ENCODE measurements around the gene SERPINA9.

Gene SERPINA9

GRCh38 chr14:94491511-94491910 lies 15.5 kb upstream of the SERPINA9 start:
- no peak for DNase-seq (ENCODE audit: low read depth)
- TF ChIP-seq CTCF (IDR thresholded peaks at IDR 0.05; ENCODE audit: insufficient read depth, low read depth, low read length, missing control alignments) = no peak
- no peak overlapping the region for H3K4me3 ChIP-seq (ENCODE audit: low read depth, low read length)

- DNase-seq (ENCODE audit: low read depth) = no peak
- no peak for TF ChIP-seq CTCF (IDR thresholded peaks at IDR 0.05; ENCODE audit: insufficient read depth, low read depth, low read length, missing control alignments)
- no peak overlapping the region for H3K4me3 ChIP-seq (ENCODE audit: low read depth, low read length)
Measured at GRCh38 chr14:94489336-94489735, 13.3 kb upstream of the SERPINA9 start.

GRCh38 chr14:94486883-94487282 lies 10.9 kb upstream of the SERPINA9 start:
- no peak overlapping the region for H3K4me3 ChIP-seq (ENCODE audit: low read depth, low read length)
- DNase-seq (ENCODE audit: low read depth) = no peak
- no peak for TF ChIP-seq CTCF (IDR thresholded peaks at IDR 0.05; ENCODE audit: insufficient read depth, low read depth, low read length, missing control alignments)

GRCh38 chr14:94485944-94486841 lies 10.2 kb upstream of the SERPINA9 start:
- peak; percentile 39 for DNase-seq (ENCODE audit: low read depth)
- TF ChIP-seq CTCF (IDR thresholded peaks at IDR 0.05; ENCODE audit: insufficient read depth, low read depth, low read length, missing control alignments) = peak; percentile 99
- H3K4me3 ChIP-seq (ENCODE audit: low read depth, low read length) = no peak overlapping the region

GRCh38 chr14:94484481-94484880 lies 8.5 kb upstream of the SERPINA9 start:
- no peak for DNase-seq (ENCODE audit: low read depth)
- no peak for TF ChIP-seq CTCF (IDR thresholded peaks at IDR 0.05; ENCODE audit: insufficient read depth, low read depth, low read length, missing control alignments)
- H3K4me3 ChIP-seq (ENCODE audit: low read depth, low read length) = no peak overlapping the region

GRCh38 chr14:94483729-94484275 lies 7.8 kb upstream of the SERPINA9 start:
- H3K4me3 ChIP-seq (ENCODE audit: low read depth, low read length) = no peak overlapping the region
- DNase-seq (ENCODE audit: low read depth) = no peak
- TF ChIP-seq CTCF (IDR thresholded peaks at IDR 0.05; ENCODE audit: insufficient read depth, low read depth, low read length, missing control alignments) = no peak

All from GM12865 (cell line).